ENCODE measurements around the gene DNAJB9. TPM values are rescaled to one million over a fixed set of nuclear protein-coding genes. Genes with fewer than 3 reads are reported as not detected.

DNAJB9 gene
- total and polyA plus RNA-seq, 10 of the 15 experiments (the other 5 are each of a cell fraction or from before 2014, with no cell fraction given): 4.5 to 20.9 (median 8.8) TPM

DNA sequence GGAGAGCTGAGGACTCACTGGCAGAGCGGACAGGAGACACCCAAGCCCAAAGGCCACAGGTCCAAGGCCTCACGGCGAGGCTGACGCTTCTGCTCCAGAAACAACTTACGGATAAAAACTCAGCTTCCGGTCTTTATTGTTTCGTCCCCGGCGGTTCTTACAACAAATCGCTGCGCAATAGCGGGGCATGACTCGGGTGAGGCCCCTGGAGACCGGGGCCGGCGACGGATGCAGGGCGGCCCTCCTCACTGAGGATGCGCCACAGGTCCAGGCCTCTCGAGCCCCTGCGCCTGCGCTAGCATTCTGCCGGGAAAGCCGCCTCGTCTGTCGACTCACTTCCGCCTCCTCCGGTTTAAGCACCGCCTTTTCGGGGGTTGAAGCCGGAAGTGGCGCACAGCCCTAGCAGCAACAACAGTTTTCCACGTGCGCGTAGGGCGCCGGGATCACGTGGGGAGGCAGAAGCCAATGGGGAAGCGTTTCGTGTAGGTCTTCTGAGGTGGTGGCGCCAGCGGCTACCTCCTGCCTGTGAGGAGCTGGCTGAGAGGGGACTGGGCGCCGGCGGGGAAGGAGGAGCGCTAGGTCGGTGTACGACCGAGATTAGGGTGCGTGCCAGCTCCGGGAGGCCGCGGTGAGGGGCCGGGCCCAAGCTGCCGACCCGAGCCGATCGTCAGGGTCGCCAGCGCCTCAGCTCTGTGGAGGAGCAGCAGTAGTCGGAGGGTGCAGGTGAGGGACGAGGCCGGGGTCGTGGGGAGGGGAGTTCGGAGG, at the start of gene DNAJB9, which contains the start of gene THAP5 (continued):
- TF ChIP-seq, protein P1, sequence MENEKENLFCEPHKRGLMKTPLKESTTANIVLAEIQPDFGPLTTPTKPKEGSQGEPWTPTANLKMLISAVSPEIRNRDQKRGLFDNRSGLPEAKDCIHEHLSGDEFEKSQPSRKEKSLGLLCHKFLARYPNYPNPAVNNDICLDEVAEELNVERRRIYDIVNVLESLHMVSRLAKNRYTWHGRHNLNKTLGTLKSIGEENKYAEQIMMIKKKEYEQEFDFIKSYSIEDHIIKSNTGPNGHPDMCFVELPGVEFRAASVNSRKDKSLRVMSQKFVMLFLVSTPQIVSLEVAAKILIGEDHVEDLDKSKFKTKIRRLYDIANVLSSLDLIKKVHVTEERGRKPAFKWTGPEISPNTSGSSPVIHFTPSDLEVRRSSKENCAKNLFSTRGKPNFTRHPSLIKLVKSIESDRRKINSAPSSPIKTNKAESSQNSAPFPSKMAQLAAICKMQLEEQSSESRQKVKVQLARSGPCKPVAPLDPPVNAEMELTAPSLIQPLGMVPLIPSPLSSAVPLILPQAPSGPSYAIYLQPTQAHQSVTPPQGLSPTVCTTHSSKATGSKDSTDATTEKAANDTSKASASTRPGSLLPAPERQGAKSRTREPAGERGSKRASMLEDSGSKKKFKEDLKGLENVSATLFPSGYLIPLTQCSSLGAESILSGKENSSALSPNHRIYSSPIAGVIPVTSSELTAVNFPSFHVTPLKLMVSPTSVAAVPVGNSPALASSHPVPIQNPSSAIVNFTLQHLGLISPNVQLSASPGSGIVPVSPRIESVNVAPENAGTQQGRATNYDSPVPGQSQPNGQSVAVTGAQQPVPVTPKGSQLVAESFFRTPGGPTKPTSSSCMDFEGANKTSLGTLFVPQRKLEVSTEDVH (IDR thresholded peaks at IDR 0.05; ENCODE audit: low read depth, partially characterized antibody): peak; percentile 87
- TF ChIP-seq SPI1 (IDR thresholded peaks at IDR 0.05; ENCODE audit: borderline replicate concordance, insufficient read depth, low read depth, low read length) (peak; percentile 61; the same call in 1 of the 2 replicates), NR2F1 (conservative IDR thresholded peaks at IDR 0.05) (peak; percentile 69), PAX8 (IDR thresholded peaks at IDR 0.05) (no peak), MEF2B (IDR thresholded peaks at IDR 0.05; ENCODE audit: partially characterized antibody, poor library complexity, severe bottlenecking) (peak; percentile 89), CHD2 (IDR thresholded peaks at IDR 0.05; ENCODE audit: borderline replicate concordance, low read depth, low read length) (peak; percentile 69; the same call in 1 of the 2 replicates), BRCA1 (IDR thresholded peaks at IDR 0.05; ENCODE audit: low read depth, low read length) (no peak), SMAD5 (IDR thresholded peaks at IDR 0.05; ENCODE audit: low read depth) (peak; percentile 46; the same call in 1 of the 2 replicates), JUNB (IDR thresholded peaks at IDR 0.05) (no peak), MEF2A (IDR thresholded peaks at IDR 0.05; ENCODE audit: insufficient read depth, low read depth, low read length) (no peak), IKZF1 (conservative IDR thresholded peaks at IDR 0.05) (peak; percentile 92), FOXK2 (IDR thresholded peaks at IDR 0.05) (peak; percentile 95), SMARCA5 (IDR thresholded peaks at IDR 0.05) (peak; percentile 84), KDM1A (IDR thresholded peaks at IDR 0.05; ENCODE audit: borderline replicate concordance) (no peak), STAT3 (IDR thresholded peaks at IDR 0.05; ENCODE audit: low read depth, low read length) (no peak)
- TF ChIP-seq, protein P2, sequence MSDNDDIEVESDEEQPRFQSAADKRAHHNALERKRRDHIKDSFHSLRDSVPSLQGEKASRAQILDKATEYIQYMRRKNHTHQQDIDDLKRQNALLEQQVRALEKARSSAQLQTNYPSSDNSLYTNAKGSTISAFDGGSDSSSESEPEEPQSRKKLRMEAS (IDR thresholded peaks at IDR 0.05; ENCODE audit: low read depth, low read length): peak; percentile 100
- TF ChIP-seq, protein P3, sequence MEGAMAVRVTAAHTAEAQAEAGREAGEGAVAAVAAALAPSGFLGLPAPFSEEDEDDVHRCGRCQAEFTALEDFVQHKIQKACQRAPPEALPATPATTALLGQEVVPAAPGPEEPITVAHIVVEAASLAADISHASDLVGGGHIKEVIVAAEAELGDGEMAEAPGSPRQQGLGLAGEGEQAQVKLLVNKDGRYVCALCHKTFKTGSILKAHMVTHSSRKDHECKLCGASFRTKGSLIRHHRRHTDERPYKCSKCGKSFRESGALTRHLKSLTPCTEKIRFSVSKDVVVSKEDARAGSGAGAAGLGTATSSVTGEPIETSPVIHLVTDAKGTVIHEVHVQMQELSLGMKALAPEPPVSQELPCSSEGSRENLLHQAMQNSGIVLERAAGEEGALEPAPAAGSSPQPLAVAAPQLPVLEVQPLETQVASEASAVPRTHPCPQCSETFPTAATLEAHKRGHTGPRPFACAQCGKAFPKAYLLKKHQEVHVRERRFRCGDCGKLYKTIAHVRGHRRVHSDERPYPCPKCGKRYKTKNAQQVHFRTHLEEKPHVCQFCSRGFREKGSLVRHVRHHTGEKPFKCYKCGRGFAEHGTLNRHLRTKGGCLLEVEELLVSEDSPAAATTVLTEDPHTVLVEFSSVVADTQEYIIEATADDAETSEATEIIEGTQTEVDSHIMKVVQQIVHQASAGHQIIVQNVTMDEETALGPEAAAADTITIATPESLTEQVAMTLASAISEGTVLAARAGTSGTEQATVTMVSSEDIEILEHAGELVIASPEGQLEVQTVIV (IDR thresholded peaks at IDR 0.05; ENCODE audit: borderline replicate concordance, partially characterized antibody): peak; percentile 89
- TF ChIP-seq, protein P4, sequence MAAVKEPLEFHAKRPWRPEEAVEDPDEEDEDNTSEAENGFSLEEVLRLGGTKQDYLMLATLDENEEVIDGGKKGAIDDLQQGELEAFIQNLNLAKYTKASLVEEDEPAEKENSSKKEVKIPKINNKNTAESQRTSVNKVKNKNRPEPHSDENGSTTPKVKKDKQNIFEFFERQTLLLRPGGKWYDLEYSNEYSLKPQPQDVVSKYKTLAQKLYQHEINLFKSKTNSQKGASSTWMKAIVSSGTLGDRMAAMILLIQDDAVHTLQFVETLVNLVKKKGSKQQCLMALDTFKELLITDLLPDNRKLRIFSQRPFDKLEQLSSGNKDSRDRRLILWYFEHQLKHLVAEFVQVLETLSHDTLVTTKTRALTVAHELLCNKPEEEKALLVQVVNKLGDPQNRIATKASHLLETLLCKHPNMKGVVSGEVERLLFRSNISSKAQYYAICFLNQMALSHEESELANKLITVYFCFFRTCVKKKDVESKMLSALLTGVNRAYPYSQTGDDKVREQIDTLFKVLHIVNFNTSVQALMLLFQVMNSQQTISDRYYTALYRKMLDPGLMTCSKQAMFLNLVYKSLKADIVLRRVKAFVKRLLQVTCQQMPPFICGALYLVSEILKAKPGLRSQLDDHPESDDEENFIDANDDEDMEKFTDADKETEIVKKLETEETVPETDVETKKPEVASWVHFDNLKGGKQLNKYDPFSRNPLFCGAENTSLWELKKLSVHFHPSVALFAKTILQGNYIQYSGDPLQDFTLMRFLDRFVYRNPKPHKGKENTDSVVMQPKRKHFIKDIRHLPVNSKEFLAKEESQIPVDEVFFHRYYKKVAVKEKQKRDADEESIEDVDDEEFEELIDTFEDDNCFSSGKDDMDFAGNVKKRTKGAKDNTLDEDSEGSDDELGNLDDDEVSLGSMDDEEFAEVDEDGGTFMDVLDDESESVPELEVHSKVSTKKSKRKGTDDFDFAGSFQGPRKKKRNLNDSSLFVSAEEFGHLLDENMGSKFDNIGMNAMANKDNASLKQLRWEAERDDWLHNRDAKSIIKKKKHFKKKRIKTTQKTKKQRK (IDR thresholded peaks at IDR 0.05; ENCODE audit: low read depth, low read length): no peak
- TF ChIP-seq, protein P5, sequence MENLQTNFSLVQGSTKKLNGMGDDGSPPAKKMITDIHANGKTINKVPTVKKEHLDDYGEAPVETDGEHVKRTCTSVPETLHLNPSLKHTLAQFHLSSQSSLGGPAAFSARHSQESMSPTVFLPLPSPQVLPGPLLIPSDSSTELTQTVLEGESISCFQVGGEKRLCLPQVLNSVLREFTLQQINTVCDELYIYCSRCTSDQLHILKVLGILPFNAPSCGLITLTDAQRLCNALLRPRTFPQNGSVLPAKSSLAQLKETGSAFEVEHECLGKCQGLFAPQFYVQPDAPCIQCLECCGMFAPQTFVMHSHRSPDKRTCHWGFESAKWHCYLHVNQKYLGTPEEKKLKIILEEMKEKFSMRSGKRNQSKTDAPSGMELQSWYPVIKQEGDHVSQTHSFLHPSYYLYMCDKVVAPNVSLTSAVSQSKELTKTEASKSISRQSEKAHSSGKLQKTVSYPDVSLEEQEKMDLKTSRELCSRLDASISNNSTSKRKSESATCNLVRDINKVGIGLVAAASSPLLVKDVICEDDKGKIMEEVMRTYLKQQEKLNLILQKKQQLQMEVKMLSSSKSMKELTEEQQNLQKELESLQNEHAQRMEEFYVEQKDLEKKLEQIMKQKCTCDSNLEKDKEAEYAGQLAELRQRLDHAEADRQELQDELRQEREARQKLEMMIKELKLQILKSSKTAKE (IDR thresholded peaks at IDR 0.05; ENCODE audit: low read depth, poor library complexity, severe bottlenecking): peak; percentile 3
